ENCODE data around the gene PNMA8B. TPM values are rescaled to one million over a fixed set of nuclear protein-coding genes. Genes with fewer than 3 reads are reported as not detected.
A peak's percentile ranks its signal among the peaks of the same experiment; 100 is the strongest.

The PNMA8B gene
- total RNA-seq, 1 experiment from 2014 or later, result 1.5 TPM

GRCh38 chr19:46470376-46470775 is 25.3 kb downstream of the PNMA8B start:
- Histone ChIP-seq H2AFZ (ENCODE audit: low read length) (no peak overlapping the region), H3K23me2 (ENCODE audit: insufficient read length, low read depth, low read length, poor library complexity, severe bottlenecking) (peaks cover 6% of the 10 kb centered on the region), H4K8ac (replicated peaks; ENCODE audit: insufficient read length, low read depth, low read length) (no peak overlapping the region), H4K20me1 (ENCODE audit: control insufficient read depth, insufficient read depth, insufficient read length) (no peaks in the 10 kb centered on the region), H3K4me2 (ENCODE audit: insufficient read depth, insufficient read length, low read length) (peak overlapping the region; percentile 60), H4K91ac (ENCODE audit: insufficient read length, low read depth, low read length) (no peak overlapping the region), H3K79me2 (ENCODE audit: insufficient read depth, low read length) (no peaks in the 10 kb centered on the region), H2BK120ac (ENCODE audit: low read depth, low read length, poor library complexity, severe bottlenecking) (no peak overlapping the region), H2AK5ac (ENCODE audit: insufficient read length, low read length) (no peak overlapping the region), H4K5ac (ENCODE audit: insufficient read length, low read depth, low read length) (no peak overlapping the region), H3K9me3 (ENCODE audit: control insufficient read depth, low read depth, low read length) (no peaks in the 10 kb centered on the region), H3K18ac (ENCODE audit: insufficient read length, low read depth, low read length) (no peak overlapping the region), H3K4me1 (ENCODE audit: insufficient read depth, low read length) (no peaks in the 10 kb centered on the region), H3K4ac (ENCODE audit: low read depth, low read length) (no peak overlapping the region), H2BK15ac (ENCODE audit: low read depth, low read length) (no peak overlapping the region), H3K27ac (ENCODE audit: insufficient read length, low read depth, low read length) (no peak overlapping the region), H3K56ac (ENCODE audit: insufficient read length, low read depth, low read length) (no peak overlapping the region), H2BK20ac (ENCODE audit: low read depth, low read length, poor library complexity, severe bottlenecking) (no peak overlapping the region), H3K79me1 (ENCODE audit: insufficient read depth, low read depth, low read length, poor library complexity, severe bottlenecking) (peaks cover 5% of the 10 kb centered on the region), H3K14ac (ENCODE audit: insufficient read depth, low read length) (no peak overlapping the region), H2BK12ac (ENCODE audit: insufficient read length, low read depth, low read length) (no peak overlapping the region), H2BK5ac (ENCODE audit: insufficient read length, low read length) (no peak overlapping the region), H3K23ac (ENCODE audit: insufficient read length, low read depth, low read length) (no peak overlapping the region), H3K27me3 (ENCODE audit: insufficient read depth, low read length) (no peaks in the 10 kb centered on the region), H3K9ac (ENCODE audit: extremely low read depth, insufficient read length, low read length) (no peak overlapping the region), H3T11ph (ENCODE audit: low read length) (no peak overlapping the region)
- Mint-ChIP-seq H3K36me3 (ENCODE audit: insufficient read depth in 1 of 3, low read depth in 3 of 3) (peaks cover 26 to 46% (median 45%) of the 10 kb centered on the region in 3 experiments), H3K4me1 (peaks cover 3 to 13% of the 10 kb centered on the region in 2 experiments; a peak in 3 of 4 replicates), H3K27ac (no peak overlapping the region), H3K4me3 (peak overlapping the region; percentile 72 to 80), H3K9me3 (no peaks in the 10 kb centered on the region), H3K27me3 (ENCODE audit: low read depth) (peaks cover 12% of the 10 kb centered on the region)
- WGBS (ENCODE audit: extremely low coverage, insufficient read length, low lambda C conversion rate), result no CpG with 5 or more reads among the region's 10 CpGs
- DNase-seq, result no peak
- TF ChIP-seq CTCF (conservative IDR thresholded peaks at IDR 0.05), result no peak
